Pancreas (tissue), 10 donors: ENCODE results near the gene ACOX1. TPM values are rescaled to one million over a fixed set of nuclear protein-coding genes. Genes with fewer than 3 reads are reported as not detected.
A peak's percentile ranks its signal among the peaks of the same experiment; 100 is the strongest.

Experiments
- ATAC-seq, 4 donors: fragments of 200-7000 bp; cut with Tn5 transposase; one replicate each; pipeline versions ENCODE4 v1.8.0 to v1.9.1; 2020; ENCODE audit warnings: mild to moderate bottlenecking in 4 of 4, moderate library complexity in 4 of 4
- DNase-seq, 6 donors: peaks; one replicate each; pipeline ENCODE4 v3.0.0-alpha.2; 2020
- FAIRE-seq: peaks from 2 replicates; lab custom pipeline; 2012; peaks lifted over from hg19 to GRCh38; lab: Jason Lieb, UNC
- H3K27ac ChIP-seq, 4 donors: fragments of 200-600 bp; sonication (generic); 1 replicate in 3 of 4; 2 replicates in 1 of 4; pipeline versions ENCODE4 v1.5.0 to v1.8.0; 2020
- H3K27me3 ChIP-seq, 4 donors: fragments of 200-600 bp; one replicate each; pipeline ENCODE4 v1.8.0; 2021
- H3K36me3 ChIP-seq, 3 donors: fragments of 200-600 bp; sonication (generic) in 1 of 3; one replicate each; pipeline versions ENCODE4 v1.5.0 to v1.8.0; 2020 to 2021
- H3K4me1 ChIP-seq, 3 donors: fragments of 200-600 bp; one replicate each; pipeline ENCODE4 v1.8.0; 2021
- H3K4me3 ChIP-seq, 4 donors: fragments of 200-600 bp; sonication (generic) in 2 of 4; one replicate each; pipeline versions ENCODE4 v1.5.0 to v1.8.0; 2020 to 2021
- H3K9me3 ChIP-seq, 4 donors: fragments of 200-600 bp; one replicate each; pipeline ENCODE4 v1.8.0; 2021
- CTCF ChIP-seq, 4 donors: fragments of 200-600 bp; sonication (generic) in 3 of 4; IDR thresholded peaks; one replicate each; pipeline versions ENCODE4 v1.5.0 to v1.8.0; 2021; ENCODE audit warnings: antibody characterized with exemption in 4 of 4
- WGBS, 2 donors: extraction: QIAGEN DNeasy Blood & Tissue Kit; methylation state at CpG; one replicate each; pipeline ENCODE4 v1.1.7; 2013; 5-methylcytosine and 5-hydroxymethylcytosine counted together
- intact Hi-C, 3 donors: fragments of 100-400 bp; cut with DNase I; formaldehyde crosslinking; loops; one replicate each; pipeline versions ENCODE4 v1.11.1 to v1.14.2; 2022
- polyA plus RNA-seq, 2 donors: library from polyadenylated mRNA; stranded (reverse); fragments of 200-250 nt; gene quantifications; one replicate each; pipeline ENCODE4 v1.2.3, GENCODE V29; 2013
- total RNA-seq, 6 donors: library from RNA; stranded (reverse); fragmentation: NEBNext Ultra II Directional in 4 of 6; extraction: Animal tissue kit (Norgen Biotek cat#: 25700) in 4 of 6; gene quantifications; one replicate each; pipeline versions ENCODE4 v1.2.1 to v1.2.4, GENCODE V29; 2021 to 2023
- donor health status: healthy with polysubstance abuse.
- donor health status: DM: no; HTN: no; CAD: no; lungs with moderate emphysema.
- donor health status: DM: no; HTN: no; CAD: no.
- donor health status: control.
- donor health status: control.
- donor health status: Bipolar disorder and iron deficiency.
- donor health status: DM: yes; HTN: yes; CAD: no.
- donor health status: DM: no; HTN: no; CAD: no.
- donor health status: DM: no; HTN: no; CAD: no.
- donor health status: DM: yes; HTN: yes; CAD: no.

The ACOX1 gene
- total and polyA plus RNA-seq, 8 donors, result 16.3 to 74.2 (median 57.5) TPM

- no peak for FAIRE-seq
- Histone ChIP-seq H3K4me1 (peaks cover 7 to 16% (median 15%) of the 10 kb centered on the region in 3 donors), H3K4me3 (no peak overlapping the region), H3K27me3 (no peaks in the 10 kb centered on the region), H3K9me3 (no peaks in the 10 kb centered on the region), H3K36me3 (peaks cover 3 to 32% (median 15%) of the 10 kb centered on the region in 3 donors), H3K27ac (no peak overlapping the region)
- WGBS, 2 donors, result 93 to 95% methylated on average over 16 of the region's 16 CpGs
- no peak for DNase-seq
- TF ChIP-seq CTCF (IDR thresholded peaks at IDR 0.05), result no peak
- intact Hi-C loops, result no loop called here
- ATAC-seq, result no peak
These were observed 80.2 kb downstream of the ACOX1 start for GRCh38 chr17:75898791-75899190.

GRCh38 chr17:75898065-75898464 lies 80.9 kb downstream of the ACOX1 start:
- intact Hi-C loops, result no loop called here
- Histone ChIP-seq H3K9me3 (no peaks in the 10 kb centered on the region), H3K4me3 (no peak overlapping the region), H3K27ac (no peak overlapping the region), H3K27me3 (no peaks in the 10 kb centered on the region), H3K36me3 (peaks cover 3 to 32% (median 15%) of the 10 kb centered on the region in 3 donors), H3K4me1 (peaks cover 7 to 10% (median 8%) of the 10 kb centered on the region in 3 donors)
- ATAC-seq, result no peak
- WGBS, 2 donors, result 85 to 93% methylated on average over 8 of the region's 8 CpGs
- no peak for FAIRE-seq
- peak in 1 of 6 donors; percentile 62 for DNase-seq
- TF ChIP-seq CTCF (IDR thresholded peaks at IDR 0.05), result no peak

- Histone ChIP-seq H3K9me3 (no peaks in the 10 kb centered on the region), H3K4me1 (peaks cover 7 to 10% (median 8%) of the 10 kb centered on the region in 3 donors), H3K27me3 (no peaks in the 10 kb centered on the region), H3K4me3 (peak overlapping the region in 3 of 4 donors; percentile 58 to 84 (median 77)), H3K36me3 (peaks cover 3 to 32% (median 15%) of the 10 kb centered on the region in 3 donors), H3K27ac (peak overlapping the region; percentile 81 to 95 (median 88))
- intact Hi-C loops, result no loop called here
- DNase-seq (peak in 2 of 6 donors; percentile 66 to 69), FAIRE-seq (no peak), ATAC-seq (no peak)
- WGBS, 2 donors, result 60 to 73% methylated on average over 30 to 37 of the region's 37 CpGs
- TF ChIP-seq CTCF (IDR thresholded peaks at IDR 0.05), result no peak
These were observed 81.6 kb downstream of the ACOX1 start for GRCh38 chr17:75897160-75898019.

DNA sequence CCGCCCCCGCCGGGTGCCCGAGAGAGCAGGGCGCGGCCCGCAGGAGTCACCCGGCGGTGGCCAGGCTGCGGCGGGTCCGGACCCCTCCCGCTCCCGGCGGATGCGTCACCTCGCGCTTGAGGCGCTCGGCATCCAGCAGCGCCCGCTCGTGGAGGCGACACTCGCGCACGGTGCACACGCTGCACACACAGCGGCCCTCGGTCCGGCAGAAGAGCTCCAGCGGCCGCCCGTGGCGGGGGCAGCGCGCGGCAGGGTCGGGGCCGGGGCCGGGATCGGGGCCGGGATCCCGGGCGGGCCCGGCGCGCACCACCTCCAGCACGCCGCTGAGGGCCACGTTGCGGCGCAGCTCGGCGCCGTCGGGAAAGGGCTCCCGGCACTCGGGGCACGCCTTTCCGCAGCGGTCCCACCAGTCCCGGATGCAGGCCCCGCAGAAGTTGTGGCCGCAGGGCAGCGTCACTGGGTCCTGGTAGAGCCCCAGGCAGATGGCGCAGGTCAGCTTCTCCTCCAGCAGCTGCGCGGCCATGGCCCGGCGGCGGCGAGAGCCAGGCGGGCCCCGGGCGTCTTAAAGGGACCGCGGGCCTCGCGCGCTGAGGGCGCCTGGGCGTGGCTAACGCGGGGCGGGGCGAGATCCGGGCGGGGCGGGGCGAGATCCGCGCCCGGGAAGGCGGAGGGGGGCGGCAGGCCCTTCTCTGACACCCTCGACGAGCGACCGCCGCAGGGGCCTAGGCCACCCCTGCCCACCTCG lies 82.4 kb downstream of the ACOX1 start, which contains the start of gene TRIM65:
TRIM65 (minus strand) TSS at position 537 of the 745 bp plus-strand sequence; CDS start at position 523, 14 bp downstream.
- Histone ChIP-seq H3K27ac (peak within 1 kb of the TSS; percentile 81 to 95 (median 88)), H3K36me3 (peaks cover under 1 to 29% (median 11%) of the 10 kb centered on the region in 3 donors), H3K4me1 (peaks cover 7 to 10% (median 8%) of the 10 kb centered on the region in 3 donors), H3K4me3 (peak within 1 kb of the TSS; percentile 58 to 86 (median 80)), H3K9me3 (no peaks in the 10 kb centered on the region), H3K27me3 (no peaks in the 10 kb centered on the region)
- no peak for TF ChIP-seq CTCF (IDR thresholded peaks at IDR 0.05)
- intact Hi-C loops, result no loop called here
- 1% methylated on average over 59 to 102 of the region's 102 CpGs for WGBS, 2 donors
- FAIRE-seq (no peak), DNase-seq (peak; percentile 76 to 93 (median 86)), ATAC-seq (peak; percentile 83 to 89 (median 86))
